Activated T-helper 1 cell treated with anti-CD3 and anti-CD28 coated beads, Interleukin-12 subunit alpha, Interleukin-12 subunit beta, Interleukin-2, Interleukin-4 antibody, amounts not matched to agents 30 ng/mL and 10 ng/mL and 1 ng/mL, durations not matched to agents 14 hours and 24 hours and 36 hours (primary cell): Measurements from ENCODE around the gene FAM117B. TPM values are rescaled to one million over a fixed set of nuclear protein-coding genes. Genes with fewer than 3 reads are reported as not detected.
"Not testable (repeated sequence)": the region's sequence is repeated elsewhere in the genome, so short reads cannot be mapped to it uniquely, and the experiment has no call there.

ENCODE experiments used
- DNase-seq: peaks from one replicate; pipeline ENCODE4 v3.0.0; 2021; ENCODE audit warnings: low spot score
- H3K27ac Mint-ChIP-seq: one replicate; pipeline ENCODE4 v1.8.0; 2021; ENCODE audit warnings: mild to moderate bottlenecking, mixed read lengths
- H3K27me3 Mint-ChIP-seq: one replicate; pipeline ENCODE4 v1.8.0; 2022; ENCODE audit warnings: mild to moderate bottlenecking, moderate library complexity, mixed read lengths; ENCODE audit not compliant: insufficient read depth
- H3K36me3 Mint-ChIP-seq: one replicate; pipeline ENCODE4 v1.8.0; 2021; ENCODE audit warnings: low read depth, mixed read lengths
- H3K4me1 Mint-ChIP-seq: one replicate; pipeline ENCODE4 v1.8.0; 2021; ENCODE audit warnings: low read depth, mixed read lengths
- H3K4me3 Mint-ChIP-seq: one replicate; pipeline ENCODE4 v1.8.0; 2021; ENCODE audit warnings: mild to moderate bottlenecking, moderate library complexity, mixed read lengths
- H3K9me3 Mint-ChIP-seq: one replicate; pipeline ENCODE4 v1.8.0; 2021; ENCODE audit warnings: mixed read lengths
- intact Hi-C: fragments of 100-400 bp; cut with micrococcal nuclease; formaldehyde crosslinking; loops from one replicate; pipeline ENCODE4 v1.15.1; 2024
- total RNA-seq: library from RNA; stranded (reverse); gene quantifications from 2 replicates; pipeline ENCODE4 v1.2.3, GENCODE V29; 2022

Gene FAM117B
- total RNA-seq, 1 donor from 2014 or later, result 9.3 TPM

GRCh38 chr2:202652119-202652518 is 17.4 kb downstream of the FAM117B start:
- Mint-ChIP-seq H3K9me3 (no peaks in the 10 kb centered on the region), H3K36me3 (peaks cover 2% of the 10 kb centered on the region), H3K27ac (no peak overlapping the region), H3K4me1 (peaks cover 36% of the 10 kb centered on the region), H3K4me3 (no peak overlapping the region), H3K27me3 (peaks cover 2% of the 10 kb centered on the region)
- DNase-seq, result no peak
- intact Hi-C loops, result no loop called here

DNA sequence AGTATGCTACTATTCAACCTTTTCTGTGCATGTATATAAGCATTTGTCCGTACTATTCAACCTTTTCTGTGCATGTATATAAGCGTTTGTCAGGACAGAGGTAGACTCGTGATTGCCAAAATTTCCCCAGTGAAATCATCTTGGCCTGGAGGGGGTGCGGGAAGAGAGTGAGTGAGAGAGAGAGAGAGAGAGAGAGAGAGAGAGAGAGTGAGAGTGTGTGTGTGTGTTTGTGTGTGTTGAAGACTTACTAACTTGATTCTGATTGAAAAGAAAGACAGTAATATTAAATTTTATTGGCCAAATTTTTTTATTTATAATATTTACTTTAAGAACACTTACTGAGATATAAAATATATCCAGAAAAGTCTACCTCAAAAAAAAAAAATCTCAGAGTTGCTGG is 19.1 kb downstream of the FAM117B start:
- Mint-ChIP-seq H3K9me3 (no peaks in the 10 kb centered on the region), H3K4me3 (no peak overlapping the region), H3K36me3 (peaks cover 2% of the 10 kb centered on the region), H3K27ac (no peak overlapping the region), H3K4me1 (peaks cover 31% of the 10 kb centered on the region), H3K27me3 (peaks cover 2% of the 10 kb centered on the region)
- intact Hi-C loops, result no loop called here
- no peak for DNase-seq

- H3K36me3 Mint-ChIP-seq, result peaks cover 2% of the 10 kb centered on the region
- H3K9me3 Mint-ChIP-seq, result peaks cover 3% of the 10 kb centered on the region
- H3K27me3 Mint-ChIP-seq, result peaks cover 2% of the 10 kb centered on the region
- intact Hi-C loops, result no loop called here
- peaks cover 36% of the 10 kb centered on the region for H3K4me1 Mint-ChIP-seq
- DNase-seq, result no peak
- no peak overlapping the region for H3K4me3 Mint-ChIP-seq
- no peak overlapping the region for H3K27ac Mint-ChIP-seq
Observed at GRCh38 chr2:202657876-202658275, 23.1 kb downstream of the FAM117B start.

DNA sequence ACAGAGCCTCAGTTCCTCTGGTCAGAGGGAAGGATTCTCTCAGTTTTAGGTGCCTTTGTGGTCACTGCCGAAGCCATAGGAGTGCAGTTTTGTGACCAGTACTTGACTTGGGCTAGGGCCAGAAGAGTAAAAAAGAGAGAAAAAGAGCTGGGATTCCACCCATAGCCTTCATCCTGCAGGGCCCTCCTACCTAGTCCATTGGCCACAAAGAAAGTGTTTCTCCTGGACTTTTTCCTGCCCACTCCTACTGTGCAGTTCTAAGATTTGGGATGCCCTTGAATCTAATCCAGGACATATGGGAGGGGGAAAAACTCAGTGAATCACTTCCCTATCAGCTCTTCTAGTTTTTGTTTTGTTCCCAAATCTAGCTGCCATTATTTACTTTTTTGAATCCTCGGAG is 26.0 kb downstream of the FAM117B start:
- peaks cover 3% of the 10 kb centered on the region for H3K9me3 Mint-ChIP-seq
- DNase-seq, result no peak
- no peak overlapping the region for H3K4me3 Mint-ChIP-seq
- intact Hi-C loops, result no loop called here
- H3K27ac Mint-ChIP-seq, result no peak overlapping the region
- H3K36me3 Mint-ChIP-seq, result no peaks in the 10 kb centered on the region
- H3K4me1 Mint-ChIP-seq, result peaks cover 32% of the 10 kb centered on the region
- H3K27me3 Mint-ChIP-seq, result no peaks in the 10 kb centered on the region

GRCh38 chr2:202669841-202670240 is 35.1 kb downstream of the FAM117B start:
- intact Hi-C loops, result loop anchor here (1.0 kb wide), 2 partner anchors 31 to 36 kb away; partner anchors contain the start of gene FAM117B
- peaks cover 50% of the 10 kb centered on the region for H3K4me1 Mint-ChIP-seq

GRCh38 chr2:202671317-202672035 is 36.7 kb downstream of the FAM117B start:
- Mint-ChIP-seq H3K9me3 (no peaks in the 10 kb centered on the region), H3K4me3 (no peak overlapping the region), H3K36me3 (peaks cover 4% of the 10 kb centered on the region), H3K27ac (no peak overlapping the region), H3K27me3 (no peaks in the 10 kb centered on the region), H3K4me1 (peaks cover 34% of the 10 kb centered on the region)
- intact Hi-C loops, result no loop called here
- DNase-seq, result no peak

More at GRCh38 chr2:202669841-202670240, 35.1 kb downstream of the FAM117B start:
- no peak for DNase-seq
- peak overlapping the region; percentile 59 for H3K4me3 Mint-ChIP-seq
- peaks cover 2% of the 10 kb centered on the region for H3K36me3 Mint-ChIP-seq
- H3K27me3 Mint-ChIP-seq, result no peaks in the 10 kb centered on the region
- H3K9me3 Mint-ChIP-seq, result no peaks in the 10 kb centered on the region
- H3K27ac Mint-ChIP-seq, result peak overlapping the region; percentile 71

DNA sequence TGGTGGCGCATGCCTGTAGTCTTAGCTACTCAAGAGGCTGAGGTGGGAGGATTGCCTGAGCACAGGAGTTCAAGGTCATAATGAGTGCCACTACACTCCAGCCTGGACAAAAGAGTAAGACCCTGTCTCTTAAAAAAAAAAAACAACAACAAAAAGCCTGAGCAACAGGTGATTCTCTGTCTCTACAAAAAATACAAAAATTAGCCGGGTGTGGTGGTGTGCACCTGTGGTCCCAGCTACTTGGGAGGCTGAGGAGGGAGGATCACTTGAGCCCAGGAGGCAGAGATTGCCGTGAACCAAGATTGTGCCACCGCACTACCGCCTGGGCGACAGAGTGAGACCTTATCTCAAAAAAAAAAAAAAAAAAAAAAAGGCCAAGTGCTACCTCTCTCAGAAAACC is 40.3 kb downstream of the FAM117B start:
- intact Hi-C loops, H3K4me3 Mint-ChIP-seq, DNase-seq, H3K27me3 Mint-ChIP-seq, H3K36me3 Mint-ChIP-seq, H3K27ac Mint-ChIP-seq: not testable (repeated sequence)
- H3K4me1 Mint-ChIP-seq, result peaks cover 14% of the 10 kb centered on the region
- H3K9me3 Mint-ChIP-seq, result peaks cover 12% of the 10 kb centered on the region

DNA sequence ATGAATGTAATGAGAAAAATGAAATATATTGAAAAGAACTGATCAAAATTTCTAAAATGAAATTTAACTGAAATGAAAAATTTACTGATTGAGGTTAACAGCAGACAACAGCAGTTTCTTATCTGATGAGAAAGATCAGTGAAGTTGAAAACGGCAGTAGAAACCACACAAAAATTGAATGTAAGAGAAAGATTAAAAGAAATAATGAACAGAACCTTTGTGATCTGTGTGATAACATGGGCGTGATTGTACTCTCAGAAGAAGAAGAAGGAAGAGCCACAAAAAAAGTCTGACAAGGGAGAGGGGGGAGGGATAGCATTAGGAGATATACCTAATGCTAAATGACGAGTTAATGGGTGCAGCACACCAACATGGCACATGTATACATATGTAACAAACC is 45.2 kb downstream of the FAM117B start:
- H3K36me3 Mint-ChIP-seq, result peaks cover 9% of the 10 kb centered on the region
- H3K4me3 Mint-ChIP-seq, result no peak overlapping the region
- DNase-seq, result no peak
- H3K27ac Mint-ChIP-seq, result no peak overlapping the region
- peaks cover 25% of the 10 kb centered on the region for H3K9me3 Mint-ChIP-seq
- intact Hi-C loops, result no loop called here
- peaks cover 4% of the 10 kb centered on the region for H3K4me1 Mint-ChIP-seq
- H3K27me3 Mint-ChIP-seq, result no peaks in the 10 kb centered on the region

DNA sequence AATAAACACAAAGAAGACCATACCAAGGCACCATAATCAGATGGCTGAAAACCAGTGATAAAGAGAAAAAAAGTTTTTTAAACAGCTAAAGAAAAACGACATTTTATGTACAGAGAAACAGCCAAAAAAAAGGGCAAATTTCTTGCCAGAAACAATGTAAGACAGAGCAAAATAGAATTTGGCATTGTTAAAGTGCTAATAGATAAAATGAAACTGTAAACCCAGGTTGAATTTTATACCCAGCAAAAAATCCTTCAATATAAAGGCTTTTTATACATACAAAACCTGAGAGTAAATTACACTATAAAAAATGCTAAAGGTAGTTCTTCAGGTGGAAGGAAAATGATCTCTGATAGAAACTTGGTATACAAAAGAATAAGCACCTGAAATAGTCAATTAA is 45.7 kb downstream of the FAM117B start:
- no peak overlapping the region for H3K27ac Mint-ChIP-seq
- H3K27me3 Mint-ChIP-seq, result no peaks in the 10 kb centered on the region

DNA sequence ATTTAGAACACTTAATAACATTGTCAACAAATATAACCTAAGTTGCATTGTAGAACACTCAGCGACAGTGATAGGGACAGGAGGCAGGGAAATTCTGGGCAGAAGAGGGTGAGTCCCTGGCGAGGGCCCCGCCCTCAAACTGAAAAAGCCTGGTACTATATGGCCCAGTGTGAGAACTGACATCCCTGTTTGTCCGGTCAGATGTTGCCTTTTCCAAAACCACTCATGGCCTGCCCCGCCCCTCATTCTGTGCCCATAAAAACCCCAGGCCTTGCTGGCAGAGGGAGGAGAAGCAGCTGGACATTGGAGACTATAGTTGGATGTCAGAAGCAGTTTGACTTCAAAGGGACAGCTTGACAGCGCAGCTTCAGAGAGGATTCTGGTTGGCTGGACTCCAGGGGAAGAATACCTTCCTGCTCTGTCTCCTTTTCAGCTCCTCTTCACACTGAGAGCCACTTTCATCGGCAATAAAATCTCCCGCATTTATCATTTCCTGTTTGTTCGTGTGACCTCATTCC is 47.0 kb downstream of the FAM117B start:
- DNase-seq, result no peak
- H3K27ac Mint-ChIP-seq, result no peak overlapping the region
- peaks cover 4% of the 10 kb centered on the region for H3K4me1 Mint-ChIP-seq
- intact Hi-C loops, result no loop called here
- peaks cover 7% of the 10 kb centered on the region for H3K36me3 Mint-ChIP-seq
- peaks cover 25% of the 10 kb centered on the region for H3K9me3 Mint-ChIP-seq
- H3K4me3 Mint-ChIP-seq, result no peak overlapping the region
- no peaks in the 10 kb centered on the region for H3K27me3 Mint-ChIP-seq

More for the DNA sequence above, 45.7 kb downstream of the FAM117B start:
- Mint-ChIP-seq H3K4me3 (no peak overlapping the region), H3K4me1 (peaks cover 4% of the 10 kb centered on the region), H3K9me3 (peaks cover 25% of the 10 kb centered on the region), H3K36me3 (peaks cover 7% of the 10 kb centered on the region)
- intact Hi-C loops, result no loop called here
- no peak for DNase-seq

GRCh38 chr2:202682274-202682673 is 47.5 kb downstream of the FAM117B start:
- no peak for DNase-seq
- Mint-ChIP-seq H3K27me3 (no peaks in the 10 kb centered on the region), H3K9me3 (peaks cover 25% of the 10 kb centered on the region), H3K36me3 (peaks cover 7% of the 10 kb centered on the region), H3K4me1 (peaks cover 4% of the 10 kb centered on the region), H3K4me3 (no peak overlapping the region), H3K27ac (no peak overlapping the region)
- intact Hi-C loops, result no loop called here

- no peak overlapping the region for H3K27ac Mint-ChIP-seq
- no peaks in the 10 kb centered on the region for H3K27me3 Mint-ChIP-seq
- DNase-seq, result no peak
- no peaks in the 10 kb centered on the region for H3K9me3 Mint-ChIP-seq
- no peak overlapping the region for H3K4me3 Mint-ChIP-seq
- no peaks in the 10 kb centered on the region for H3K36me3 Mint-ChIP-seq
- peaks cover 7% of the 10 kb centered on the region for H3K4me1 Mint-ChIP-seq
- intact Hi-C loops, result no loop called here
Observed at GRCh38 chr2:202687276-202687675, 52.5 kb downstream of the FAM117B start.

DNA sequence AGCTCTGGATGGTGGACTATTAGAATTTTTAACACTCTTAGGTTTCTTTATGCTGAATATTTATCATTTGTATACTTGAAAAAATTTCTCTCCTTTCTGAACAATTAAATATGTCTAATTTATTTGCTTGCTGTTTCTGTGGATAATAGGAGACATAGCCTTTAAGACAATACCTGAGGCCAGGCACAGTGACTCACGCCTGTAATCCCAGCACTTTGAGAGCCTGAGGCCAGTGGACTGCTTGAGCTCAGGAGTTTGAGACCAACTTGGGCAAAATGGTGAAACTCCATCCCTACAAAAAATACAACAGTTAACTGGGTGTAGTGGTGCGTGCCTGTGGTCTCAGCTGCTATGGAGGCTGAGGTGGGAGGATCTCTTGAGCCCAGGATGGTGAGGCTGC is 54.7 kb downstream of the FAM117B start:
- no peaks in the 10 kb centered on the region for H3K9me3 Mint-ChIP-seq
- H3K4me3 Mint-ChIP-seq, result no peak overlapping the region
- no peak overlapping the region for H3K27ac Mint-ChIP-seq
- peaks cover 7% of the 10 kb centered on the region for H3K4me1 Mint-ChIP-seq
- no peaks in the 10 kb centered on the region for H3K27me3 Mint-ChIP-seq
- no peaks in the 10 kb centered on the region for H3K36me3 Mint-ChIP-seq
- no peak for DNase-seq
- intact Hi-C loops, result no loop called here
